ENCODE results near the gene SIGLECL1. TPM values are rescaled to one million over a fixed set of nuclear protein-coding genes. Genes with fewer than 3 reads are reported as not detected.

Gene SIGLECL1
- total RNA-seq, 2 donors from 2014 or later = not detected

- Histone ChIP-seq H3K27ac (no peak overlapping the region), H3K9ac (ENCODE audit: low read depth in 2 of 2, low read length in 2 of 2) (no peak overlapping the region), H3K4me3 (no peak overlapping the region), H3K27me3 (no peaks in the 10 kb centered on the region), H3K4me1 (no peaks in the 10 kb centered on the region), H3K9me3 (no peaks in the 10 kb centered on the region), H3K36me3 (no peaks in the 10 kb centered on the region)
- intact Hi-C loops (cut with DNase I) = no loop called here
- TF ChIP-seq CTCF (IDR thresholded peaks at IDR 0.05) = no peak
- no peak for DNase-seq
These were observed 43.5 kb downstream of the SIGLECL1 start for GRCh38 chr19:51294211-51294976.

- H3K27ac ChIP-seq = no peak overlapping the region
- intact Hi-C loops (cut with DNase I) = no loop called here
- H3K27me3 ChIP-seq = no peaks in the 10 kb centered on the region
- H3K4me3 ChIP-seq = no peak overlapping the region
- H3K4me1 ChIP-seq = no peaks in the 10 kb centered on the region
- H3K9me3 ChIP-seq = no peaks in the 10 kb centered on the region
- H3K36me3 ChIP-seq = no peaks in the 10 kb centered on the region
- no peak overlapping the region for H3K9ac ChIP-seq (ENCODE audit: low read depth in 2 of 2, low read length in 2 of 2)
- DNase-seq = no peak
- TF ChIP-seq CTCF (IDR thresholded peaks at IDR 0.05) = no peak
These were observed 44.1 kb downstream of the SIGLECL1 start for GRCh38 chr19:51294977-51295375.

- DNase-seq = no peak
- H3K9me3 ChIP-seq = no peaks in the 10 kb centered on the region
- H3K9ac ChIP-seq (ENCODE audit: low read depth in 2 of 2, low read length in 2 of 2) = no peak overlapping the region
- no peak for TF ChIP-seq CTCF (IDR thresholded peaks at IDR 0.05)
- no peaks in the 10 kb centered on the region for H3K4me1 ChIP-seq
- no peaks in the 10 kb centered on the region for H3K27me3 ChIP-seq
- no peak overlapping the region for H3K27ac ChIP-seq
- no peak overlapping the region for H3K4me3 ChIP-seq
- intact Hi-C loops (cut with DNase I) = no loop called here
- H3K36me3 ChIP-seq = no peaks in the 10 kb centered on the region
These were observed 44.7 kb downstream of the SIGLECL1 start for GRCh38 chr19:51295382-51296126.

- H3K4me3 ChIP-seq = no peak overlapping the region
- no peaks in the 10 kb centered on the region for H3K27me3 ChIP-seq
- H3K9me3 ChIP-seq = no peaks in the 10 kb centered on the region
- intact Hi-C loops (cut with DNase I) = no loop called here
- no peak for TF ChIP-seq CTCF (IDR thresholded peaks at IDR 0.05)
- DNase-seq = no peak
- H3K27ac ChIP-seq = no peak overlapping the region
- H3K4me1 ChIP-seq = no peaks in the 10 kb centered on the region
- H3K9ac ChIP-seq (ENCODE audit: low read depth in 2 of 2, low read length in 2 of 2) = no peak overlapping the region
- no peaks in the 10 kb centered on the region for H3K36me3 ChIP-seq
These were observed 45.6 kb downstream of the SIGLECL1 start for GRCh38 chr19:51296336-51297093.

GRCh38 chr19:51297406-51297805, 46.5 kb downstream of the SIGLECL1 start:
- no peaks in the 10 kb centered on the region for H3K9me3 ChIP-seq
- H3K9ac ChIP-seq (ENCODE audit: low read depth in 2 of 2, low read length in 2 of 2) = no peak overlapping the region
- H3K4me3 ChIP-seq = no peak overlapping the region
- no peaks in the 10 kb centered on the region for H3K36me3 ChIP-seq
- H3K27ac ChIP-seq = no peak overlapping the region
- TF ChIP-seq CTCF (IDR thresholded peaks at IDR 0.05) = no peak
- intact Hi-C loops (cut with DNase I) = no loop called here
- H3K27me3 ChIP-seq = no peaks in the 10 kb centered on the region
- no peaks in the 10 kb centered on the region for H3K4me1 ChIP-seq
- no peak for DNase-seq
